ENCODE measurements around the gene ZNF81. TPM values are rescaled to one million over a fixed set of nuclear protein-coding genes. Genes with fewer than 3 reads are reported as not detected.
A peak's percentile ranks its signal among the peaks of the same experiment; 100 is the strongest.
"Not testable (repeated sequence)": the region's sequence is repeated elsewhere in the genome, so short reads cannot be mapped to it uniquely, and the experiment has no call there.

ZNF81 gene
- polyA plus RNA-seq, 1 donor, result 3.8 TPM

DNA sequence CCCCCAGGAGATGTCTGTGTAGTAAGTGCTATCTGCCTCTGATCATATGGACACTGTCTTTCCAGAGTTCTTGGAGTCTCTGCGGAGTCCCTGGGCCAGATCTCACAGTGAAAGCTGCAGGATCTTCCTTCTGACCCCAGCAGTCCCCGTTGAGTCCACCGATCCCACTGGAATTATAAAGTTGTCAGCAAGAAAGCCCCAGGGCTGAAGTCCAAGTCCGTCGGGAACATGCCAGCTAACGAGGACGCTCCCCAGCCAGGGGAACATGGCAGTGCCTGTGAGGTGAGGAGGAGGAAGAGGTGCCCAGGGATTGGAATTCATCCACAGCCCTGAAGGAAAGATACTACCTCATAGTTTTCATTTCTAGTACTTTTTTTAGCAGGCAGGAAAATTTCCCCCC, 9.3 kb downstream of the ZNF81 start:
- DNase-seq, result no peak

DNA sequence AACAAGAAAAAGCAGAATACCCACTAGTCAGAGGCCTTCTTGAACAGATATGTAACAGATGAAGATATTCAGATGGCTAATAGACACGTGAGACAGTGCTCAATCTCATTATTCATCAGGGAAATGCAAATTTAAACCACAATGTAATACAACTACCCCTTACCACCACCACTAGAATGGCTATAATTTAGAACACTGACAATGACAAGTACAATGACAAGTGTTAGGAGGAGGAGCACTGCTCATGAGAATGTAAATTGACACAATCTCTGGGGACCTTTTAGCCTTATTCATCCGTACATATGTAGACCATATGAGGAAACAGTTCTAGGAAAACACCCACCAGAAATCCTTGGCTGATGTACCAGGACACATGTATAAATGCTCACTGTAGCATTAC, 13.1 kb downstream of the ZNF81 start:
- no peak for DNase-seq

DNA sequence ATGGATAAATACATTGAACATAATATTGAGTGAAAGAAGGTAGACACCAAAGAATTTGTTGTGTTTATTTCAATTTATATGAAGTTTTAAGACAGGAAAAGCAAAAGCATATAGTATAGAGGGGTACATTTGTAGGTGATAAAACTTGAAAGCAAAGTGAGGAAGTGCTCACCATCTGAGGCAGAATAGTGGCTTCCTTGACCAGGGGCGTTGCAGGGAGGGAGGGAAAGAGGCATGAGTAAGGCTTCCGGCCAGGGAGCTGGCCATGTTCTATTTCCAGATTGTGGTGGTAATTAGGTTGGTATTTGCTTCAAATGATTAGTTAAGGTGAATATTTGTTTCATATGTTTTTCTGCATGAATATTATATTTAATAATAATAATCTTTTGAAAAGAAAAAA, 13.7 kb downstream of the ZNF81 start:
- not testable (repeated sequence) for DNase-seq

DNA sequence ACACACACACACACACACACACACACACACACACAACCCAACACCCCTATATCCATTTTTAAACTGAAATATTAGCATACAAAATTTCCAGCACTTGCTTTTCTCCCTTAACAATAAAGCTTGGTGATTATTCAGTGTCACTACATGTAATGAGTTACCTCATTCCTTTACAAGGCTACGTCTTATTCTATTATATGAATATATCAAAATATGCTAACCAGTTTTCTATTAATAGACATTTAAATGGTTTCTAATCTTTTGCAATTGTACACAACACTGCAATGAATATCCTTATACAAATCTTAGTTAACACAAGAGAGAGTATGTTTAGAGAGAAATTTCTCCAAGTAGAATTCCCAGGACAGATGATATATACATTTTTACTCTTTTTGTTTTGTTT, 14.2 kb downstream of the ZNF81 start:
- DNase-seq, result no peak

DNA sequence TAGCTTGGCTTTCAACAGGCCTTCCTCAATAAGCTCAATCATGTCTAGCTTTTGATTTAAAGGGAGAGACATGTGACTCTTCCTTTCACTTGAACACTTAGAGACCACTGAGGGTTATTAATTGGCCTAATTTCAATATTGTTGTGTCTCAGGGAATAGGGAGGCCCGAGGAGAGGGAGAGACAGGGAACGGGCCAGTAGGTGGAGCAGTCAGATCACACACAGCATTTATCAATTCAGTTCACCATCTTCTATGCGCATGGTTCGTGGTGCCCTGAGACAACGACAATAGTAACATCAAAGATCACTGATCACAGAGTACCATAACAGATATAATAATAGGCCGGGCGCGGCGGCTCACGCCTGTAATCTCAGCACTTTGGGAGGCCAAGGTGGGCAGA, 17.8 kb downstream of the ZNF81 start:
- peak; percentile 5 for DNase-seq

DNA sequence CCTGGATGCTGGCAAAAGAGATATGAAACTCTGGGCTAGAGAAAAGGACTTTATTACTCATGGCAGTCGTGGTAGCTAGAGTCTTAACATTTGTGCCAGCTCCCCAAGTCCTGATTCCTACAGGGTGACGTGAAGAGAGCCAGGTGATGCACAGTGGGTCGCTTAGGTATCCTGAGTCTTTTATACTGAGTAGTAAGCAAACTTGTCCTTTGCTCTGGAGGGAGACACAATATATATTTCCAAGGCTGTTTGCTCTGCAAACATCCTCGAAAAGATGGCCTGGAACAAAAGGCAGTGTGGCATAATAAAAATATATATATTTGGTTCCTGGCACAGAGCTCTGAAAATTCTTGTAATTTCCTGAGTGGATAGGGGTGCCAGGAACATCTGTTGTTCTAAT, 23.0 kb downstream of the ZNF81 start:
- no peak for DNase-seq

DNA sequence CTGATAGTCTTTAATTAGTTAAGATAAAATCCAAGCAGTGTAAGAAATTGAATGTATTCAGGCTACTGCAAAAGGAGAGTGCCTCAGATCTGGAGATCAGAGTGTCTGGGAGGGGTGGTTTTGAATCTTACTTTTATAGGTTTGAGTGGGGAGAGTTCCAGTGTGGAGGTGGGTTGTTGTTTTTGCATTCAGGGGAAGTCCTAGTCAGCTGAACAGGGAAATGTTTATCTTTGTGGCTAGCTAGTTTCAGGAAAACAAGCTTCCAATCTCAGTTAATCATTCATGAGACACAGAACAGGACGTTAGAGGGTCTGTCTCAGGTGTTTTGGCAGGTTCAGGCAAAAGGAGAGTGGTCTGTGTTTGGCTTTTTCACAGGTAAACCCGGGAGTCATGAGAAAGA, 26.0 kb downstream of the ZNF81 start:
- no peak for DNase-seq

DNA sequence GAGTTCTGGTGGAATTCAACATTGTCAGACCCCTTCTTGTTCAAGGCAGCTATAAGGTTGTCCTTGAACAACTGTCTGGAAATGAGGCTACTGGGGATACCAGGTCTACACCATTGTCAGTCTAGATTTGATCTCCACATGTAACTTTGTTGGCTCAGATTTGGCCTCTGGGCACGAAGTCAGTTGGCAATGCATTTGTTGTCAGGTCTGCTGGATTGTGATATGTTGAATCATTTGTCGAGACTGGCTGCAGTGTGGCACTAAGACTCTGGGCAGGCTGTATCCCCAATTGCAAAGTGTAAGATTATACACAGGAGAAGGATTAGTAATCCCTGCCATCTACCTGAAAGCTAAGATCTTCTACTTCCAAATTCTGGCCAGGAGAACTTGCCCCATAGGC, 26.5 kb downstream of the ZNF81 start:
- DNase-seq, result no peak

DNA sequence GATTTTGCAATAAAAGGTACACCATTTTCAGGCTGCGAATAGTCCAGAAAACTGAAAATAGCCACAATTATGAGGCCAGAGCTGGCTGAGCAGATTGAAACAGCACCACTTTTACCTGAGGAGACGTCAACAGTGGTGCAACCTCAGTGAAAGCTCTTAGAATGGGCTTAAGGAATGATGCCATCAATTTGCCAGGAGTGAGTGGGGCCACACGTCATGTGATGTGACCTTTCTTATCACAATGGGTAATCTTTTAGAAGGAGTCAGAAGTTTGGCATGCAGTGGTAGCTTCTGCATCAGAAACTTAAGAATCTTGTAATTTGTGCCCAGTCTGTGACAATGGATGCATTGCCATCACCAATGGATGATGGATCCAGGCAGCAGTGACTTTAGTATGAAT, 27.6 kb downstream of the ZNF81 start:
- no peak for DNase-seq

DNA sequence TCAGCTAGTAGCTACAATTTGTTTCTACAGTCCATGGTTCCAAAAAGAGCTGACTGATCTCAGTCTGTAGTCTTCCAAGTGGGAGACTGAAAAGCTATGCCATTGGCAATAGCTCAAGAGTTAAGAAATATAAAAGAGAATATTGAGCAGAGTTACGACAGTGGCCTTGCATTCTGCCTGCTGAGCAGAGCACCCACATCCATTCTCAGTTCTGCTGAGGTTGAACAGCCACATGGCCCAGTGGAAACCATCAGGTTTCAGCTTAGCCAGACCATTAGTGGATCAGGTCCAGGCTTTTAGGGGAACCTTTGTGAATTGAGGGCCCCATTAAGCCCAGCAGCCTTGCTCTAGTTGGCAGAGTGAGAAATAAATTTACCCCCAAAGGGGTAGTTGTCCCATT, 28.1 kb downstream of the ZNF81 start:
- DNase-seq, result no peak

DNA sequence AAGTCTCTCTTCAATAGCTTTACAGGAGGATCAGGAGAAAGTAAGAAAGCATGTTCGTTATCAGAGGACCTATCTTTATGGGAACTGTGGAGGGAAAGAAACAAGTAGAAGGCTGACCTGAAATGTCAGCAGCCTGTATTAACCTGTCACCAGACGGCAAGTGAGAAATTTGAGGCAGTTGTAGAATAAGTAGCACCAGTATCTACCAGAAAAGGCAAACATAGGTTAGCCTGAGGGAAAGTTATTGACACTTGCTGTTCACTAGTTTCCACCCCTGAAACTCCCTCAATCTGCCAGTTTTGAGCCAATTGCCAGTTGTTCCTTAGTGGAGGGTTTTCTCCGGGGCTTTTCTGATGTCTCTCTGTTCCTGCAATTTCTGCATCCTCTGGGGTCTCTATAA, 36.4 kb downstream of the ZNF81 start:
- DNase-seq, result no peak

DNA sequence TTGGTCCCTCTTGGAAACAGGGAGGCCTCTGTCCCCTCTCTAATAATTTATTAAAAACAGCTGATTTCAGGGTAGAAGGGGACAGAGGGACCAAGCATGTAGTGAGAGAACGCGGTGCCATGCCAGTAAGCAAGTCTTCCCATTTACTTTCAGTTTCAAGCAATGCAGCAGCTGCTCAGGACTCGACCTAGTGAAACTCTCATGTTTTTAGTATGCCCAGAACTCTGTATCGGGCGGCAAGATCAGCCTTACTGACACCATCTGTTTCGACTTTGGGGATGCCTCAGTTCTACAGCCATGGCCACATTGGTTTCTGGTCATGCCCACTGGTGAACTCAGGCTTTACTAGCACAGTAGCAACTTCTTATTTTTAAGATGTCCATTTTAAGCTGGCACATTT, 40.6 kb downstream of the ZNF81 start:
- no peak for DNase-seq

DNA sequence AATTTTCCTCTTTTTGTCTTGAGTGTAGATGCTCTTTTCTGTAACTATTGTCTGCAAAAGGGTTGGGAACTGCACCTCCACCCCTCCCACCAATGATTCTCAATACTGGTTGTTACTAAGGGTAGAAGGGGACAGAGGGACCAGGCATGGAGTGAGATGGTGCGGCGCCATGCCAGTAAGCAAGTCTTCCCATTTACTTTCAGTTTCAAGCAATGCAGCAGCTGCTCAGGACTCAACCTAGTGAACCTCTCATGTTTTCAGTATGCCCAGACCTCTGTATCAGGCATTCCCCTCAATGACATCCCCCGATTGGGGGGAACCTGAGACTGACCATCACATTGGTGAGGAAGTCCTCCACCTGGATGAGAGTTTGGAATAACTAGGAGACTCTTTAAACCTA, 41.5 kb downstream of the ZNF81 start:
- no peak for DNase-seq

DNA sequence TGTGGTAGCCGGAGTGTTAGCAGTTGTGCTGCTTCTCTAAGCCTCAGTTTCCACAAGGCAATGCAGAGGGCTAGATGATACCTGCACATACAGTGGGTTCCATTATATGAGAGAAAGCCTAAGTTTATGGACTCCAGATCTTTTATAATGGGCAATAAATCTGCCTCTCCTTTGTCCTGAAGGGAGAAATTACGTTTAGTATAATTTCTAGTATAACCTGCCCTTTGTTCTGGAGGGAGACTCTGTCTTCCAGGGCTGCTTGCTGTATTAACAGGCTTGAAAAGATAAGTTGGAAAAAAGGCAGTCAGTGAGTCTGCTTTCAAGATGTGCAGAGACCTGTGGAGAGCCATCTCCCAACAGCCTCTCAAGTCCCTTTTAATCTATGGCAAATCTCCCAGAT, 42.8 kb downstream of the ZNF81 start:
- DNase-seq, result no peak

DNA sequence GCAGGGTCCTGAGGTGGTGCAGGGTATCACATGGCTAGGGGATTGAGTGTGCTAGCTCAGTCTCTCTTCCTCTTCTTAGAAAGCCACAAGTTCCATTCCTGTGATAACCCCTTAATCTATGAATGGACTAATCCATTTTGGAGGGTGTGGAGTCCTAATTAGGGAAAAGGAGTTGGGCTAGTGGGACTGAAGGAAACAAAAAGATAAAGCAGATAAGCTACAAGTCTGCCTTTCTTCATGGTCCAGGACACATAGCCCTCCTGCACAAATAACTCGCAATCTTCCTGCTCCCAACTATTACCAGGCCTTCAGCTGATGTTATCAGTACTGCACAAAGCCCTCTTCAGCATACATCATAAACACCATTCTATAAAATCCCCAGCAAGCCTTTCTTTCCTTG, 44.2 kb downstream of the ZNF81 start:
- no peak for DNase-seq

DNA sequence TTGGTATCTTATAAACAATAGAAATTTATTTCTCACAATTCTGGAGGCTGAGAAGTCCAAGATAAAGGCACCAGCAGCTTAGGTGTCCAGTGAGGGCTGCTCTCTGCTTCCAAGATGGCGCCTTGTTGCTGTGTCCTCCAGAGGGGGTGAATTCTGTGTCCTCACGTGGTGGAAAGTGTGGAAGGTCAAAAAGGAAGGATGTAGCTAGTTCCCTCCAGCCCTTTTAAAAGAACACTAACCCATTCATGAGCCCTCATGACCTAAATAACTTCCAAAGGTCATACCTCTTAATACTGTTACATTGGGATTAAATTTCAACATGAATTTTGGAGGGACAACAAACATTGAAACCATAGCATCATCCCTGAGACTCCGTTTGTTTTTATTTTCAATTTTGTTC, 48.8 kb downstream of the ZNF81 start:
- DNase-seq, result no peak

DNA sequence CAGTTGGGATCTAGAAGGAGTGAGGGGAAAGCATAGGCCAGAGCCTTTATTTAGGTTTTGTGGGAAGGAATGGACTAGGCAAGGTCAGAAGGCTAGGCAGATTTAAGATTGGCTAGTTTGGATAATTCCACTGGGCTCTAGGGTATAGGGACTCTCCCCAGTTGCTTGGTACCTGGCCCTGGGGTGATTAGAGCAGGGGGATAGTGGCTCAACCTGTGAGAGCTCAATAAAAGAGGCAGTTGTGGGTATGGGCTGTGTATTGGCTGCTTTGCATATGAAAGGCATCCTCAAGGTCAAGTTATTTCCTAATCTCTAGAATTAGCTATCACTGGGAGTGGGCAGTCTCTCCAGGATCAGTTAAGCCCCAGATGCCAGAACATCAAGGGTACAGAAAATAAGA, 61.3 kb downstream of the ZNF81 start:
- DNase-seq, result no peak

DNA sequence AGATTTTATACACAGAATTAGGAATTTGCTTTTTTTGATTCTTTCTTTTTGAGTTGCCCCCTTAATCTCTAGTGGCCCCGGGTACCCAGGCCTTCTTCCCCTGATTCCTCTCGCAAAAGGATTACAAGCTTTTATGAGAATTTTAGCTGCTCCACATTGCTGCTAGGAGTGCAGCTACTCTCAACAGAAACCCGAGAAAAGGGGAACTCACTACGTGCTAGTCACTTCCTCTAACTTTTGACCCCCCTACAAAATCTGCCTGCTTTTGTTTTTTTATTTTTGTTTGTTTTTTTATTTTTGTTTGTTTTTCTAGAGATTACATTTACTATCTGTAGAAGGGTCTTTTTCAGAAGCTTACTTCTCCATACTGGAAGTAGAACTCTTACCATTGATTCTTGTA, 64.1 kb downstream of the ZNF81 start:
- no peak for DNase-seq

DNA sequence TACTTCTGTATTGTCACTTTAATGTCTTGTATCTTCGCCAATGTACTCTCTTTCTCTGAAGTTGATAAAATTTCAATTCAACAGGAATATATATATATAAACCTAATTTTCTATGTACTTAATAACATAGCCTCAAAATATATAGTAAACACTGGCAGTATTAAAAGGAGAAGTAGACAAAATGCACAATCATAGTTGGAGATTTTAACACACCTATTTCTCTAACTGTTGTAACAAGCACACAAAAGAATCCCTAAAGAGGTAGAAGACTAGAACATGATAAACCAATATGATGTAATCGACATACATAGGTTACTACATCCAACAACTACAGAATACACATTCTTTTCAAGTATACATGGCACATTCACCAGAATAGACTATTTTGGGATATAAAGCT, 65.5 kb downstream of the ZNF81 start:
- DNase-seq, result no peak

DNA sequence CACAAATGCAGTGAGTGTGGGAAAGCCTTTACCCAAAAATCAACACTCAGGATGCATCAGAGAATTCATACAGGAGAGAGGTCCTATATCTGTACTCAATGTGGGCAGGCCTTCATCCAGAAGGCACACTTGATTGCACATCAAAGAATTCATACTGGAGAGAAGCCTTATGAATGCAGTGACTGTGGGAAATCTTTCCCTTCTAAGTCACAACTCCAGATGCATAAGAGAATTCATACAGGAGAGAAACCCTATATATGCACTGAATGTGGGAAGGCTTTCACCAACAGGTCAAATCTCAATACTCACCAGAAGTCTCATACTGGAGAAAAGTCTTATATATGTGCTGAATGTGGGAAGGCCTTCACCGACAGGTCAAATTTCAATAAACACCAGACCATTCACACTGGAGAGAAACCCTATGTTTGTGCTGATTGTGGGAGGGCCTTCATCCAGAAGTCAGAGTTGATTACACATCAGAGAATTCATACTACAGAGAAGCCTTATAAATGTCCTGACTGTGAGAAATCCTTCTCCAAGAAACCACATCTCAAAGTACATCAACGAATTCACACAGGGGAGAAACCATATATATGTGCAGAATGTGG, 79.3 kb downstream of the ZNF81 start:
- DNase-seq, result no peak

DNA sequence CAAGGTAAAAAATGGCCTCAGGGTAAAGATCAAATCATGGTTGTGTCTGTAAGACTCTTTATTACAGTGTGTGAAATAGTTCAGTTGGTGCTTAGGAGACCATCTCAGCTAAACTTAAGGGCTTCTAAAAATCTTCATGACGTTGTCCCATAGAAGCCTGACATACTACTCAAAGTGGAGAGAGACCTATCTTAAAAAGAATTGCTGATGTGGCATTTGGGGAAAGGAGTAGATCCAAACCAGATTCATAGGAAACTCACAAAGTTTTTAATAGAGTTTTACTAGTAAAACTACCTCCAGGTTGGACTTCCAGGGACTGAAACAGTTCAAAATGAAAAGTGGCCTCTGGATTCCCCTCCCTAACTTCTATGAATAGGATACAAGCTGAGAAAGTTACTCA, 81.6 kb downstream of the ZNF81 start:
- DNase-seq, result no peak

DNA sequence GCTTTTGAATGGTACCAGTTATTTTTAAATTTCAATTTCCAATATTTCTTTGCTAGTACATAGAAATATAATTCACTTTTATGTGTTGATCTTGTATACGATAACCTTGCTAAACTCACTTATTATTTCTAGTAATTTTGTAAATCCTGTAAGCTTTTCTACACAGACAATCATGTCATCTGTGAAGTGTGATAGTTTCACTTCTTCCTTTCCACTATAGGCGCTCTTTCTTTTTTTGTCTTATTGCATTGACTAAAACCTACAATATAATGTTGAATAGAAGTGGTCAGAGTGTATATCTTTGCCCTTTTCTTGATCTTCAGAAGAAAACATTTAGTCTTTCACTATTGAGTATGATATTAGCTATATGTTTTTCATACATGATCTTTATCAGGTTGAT, 90.5 kb downstream of the ZNF81 start:
- no peak for DNase-seq

DNA sequence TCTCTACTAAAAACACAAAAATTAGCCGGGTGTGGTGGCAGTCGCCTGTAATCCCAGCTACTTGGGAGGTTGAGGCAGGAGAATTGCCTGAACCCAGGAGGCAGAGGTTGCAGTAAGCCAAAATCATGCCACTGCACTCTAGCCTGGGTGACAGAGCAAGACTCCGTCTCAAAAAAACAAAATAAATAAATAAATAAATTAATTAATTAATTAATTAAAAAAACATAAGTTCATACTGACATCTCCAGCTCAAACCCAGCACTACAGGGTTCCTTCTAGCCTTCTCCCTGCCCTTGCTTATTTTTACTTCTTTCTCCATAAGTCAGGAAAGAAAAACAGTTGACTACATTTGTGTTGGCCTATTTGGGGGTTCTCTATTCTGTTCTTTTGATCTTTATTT, 95.3 kb downstream of the ZNF81 start:
- not testable (repeated sequence) for DNase-seq

DNA sequence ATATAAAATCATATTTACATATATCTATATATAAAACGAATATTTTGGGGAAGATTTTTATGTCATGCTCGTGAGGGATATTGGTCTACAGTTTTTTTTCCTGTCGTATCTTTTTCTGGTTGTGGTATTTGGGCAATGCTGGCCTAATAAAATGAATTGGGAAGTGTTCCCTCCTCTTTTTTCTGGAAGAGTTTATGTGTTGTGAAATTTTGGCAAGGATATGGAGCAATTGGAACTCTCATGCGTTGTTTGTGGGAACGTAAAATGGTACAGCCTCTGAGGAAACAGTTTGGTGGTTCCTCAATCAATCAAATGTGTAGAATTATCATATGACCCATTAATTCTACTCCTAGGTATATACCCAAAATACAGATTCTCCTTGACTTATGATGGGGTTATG, 97.2 kb downstream of the ZNF81 start:
- no peak for DNase-seq

DNA sequence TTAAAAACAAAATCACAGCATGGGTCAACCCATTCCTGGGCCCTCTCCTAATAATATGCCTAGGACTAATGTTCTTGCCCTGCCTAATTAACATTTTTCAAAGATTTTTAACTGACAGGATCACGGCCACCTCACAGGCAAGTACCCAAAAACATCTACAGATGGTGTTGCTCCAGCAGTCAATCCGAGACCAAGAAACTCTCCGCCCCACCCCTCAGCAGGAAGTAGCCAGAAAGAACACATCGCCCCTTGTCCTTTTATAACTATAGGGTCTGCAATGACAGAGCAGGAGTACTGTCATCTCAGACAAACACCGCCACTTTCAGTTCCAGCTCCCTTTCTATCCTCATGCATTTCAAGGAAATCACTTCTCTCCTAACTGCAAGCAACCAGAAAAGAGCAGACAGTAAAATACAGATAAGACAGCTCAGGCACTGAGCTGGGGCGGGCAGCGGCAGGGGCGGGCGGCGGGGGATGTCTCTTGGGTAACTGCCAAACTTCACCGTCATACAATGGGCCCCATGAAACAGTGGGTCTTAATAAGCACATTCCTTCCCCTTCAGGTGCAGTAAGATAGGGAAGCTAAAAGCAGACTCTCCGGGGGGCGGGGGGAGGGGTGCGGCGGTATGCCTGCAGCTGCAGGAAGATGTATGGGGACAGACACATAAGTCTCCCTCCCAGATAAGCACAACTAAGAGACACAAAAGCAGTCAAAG, 99.7 kb downstream of the ZNF81 start:
- DNase-seq, result no peak
